ENCODE data around the gene PCDH15.
"Not testable (repeated sequence)": the region's sequence is repeated elsewhere in the genome, so short reads cannot be mapped to it uniquely, and the experiment has no call there.

The PCDH15 gene

GRCh38 chr10:54394598-54394997, 406.4 kb downstream of the PCDH15 start:
- not testable (repeated sequence) for DNase-seq (ENCODE audit: low read depth in 2 of 2)

GRCh38 chr10:54372179-54372578, 428.9 kb downstream of the PCDH15 start:
- no peak for DNase-seq (ENCODE audit: low read depth in 2 of 2)

GRCh38 chr10:54368984-54369383, 432.0 kb downstream of the PCDH15 start:
- no peak for DNase-seq (ENCODE audit: low read depth in 2 of 2)

GRCh38 chr10:54363390-54363789, 437.6 kb downstream of the PCDH15 start:
- DNase-seq (ENCODE audit: low read depth in 2 of 2), result no peak

GRCh38 chr10:54342058-54342457, 459.0 kb downstream of the PCDH15 start:
- DNase-seq (ENCODE audit: low read depth in 2 of 2), result no peak

- DNase-seq (ENCODE audit: low read depth in 2 of 2), result no peak
Measured at GRCh38 chr10:54335296-54335695, 465.7 kb downstream of the PCDH15 start.

GRCh38 chr10:54319341-54319740, 481.7 kb downstream of the PCDH15 start:
- DNase-seq (ENCODE audit: low read depth in 2 of 2), result no peak

GRCh38 chr10:54318470-54318869, 482.6 kb downstream of the PCDH15 start:
- DNase-seq (ENCODE audit: low read depth in 2 of 2), result no peak

GRCh38 chr10:54314430-54314829, 486.6 kb downstream of the PCDH15 start:
- no peak for DNase-seq (ENCODE audit: low read depth in 2 of 2)

GRCh38 chr10:54284526-54285193, 516.4 kb downstream of the PCDH15 start:
- DNase-seq (ENCODE audit: low read depth in 2 of 2), result no peak

- DNase-seq (ENCODE audit: low read depth in 2 of 2), result no peak
Measured at GRCh38 chr10:54282012-54282411, 519.0 kb downstream of the PCDH15 start.

- no peak for DNase-seq (ENCODE audit: low read depth in 2 of 2)
Measured at GRCh38 chr10:54266395-54266794, 534.6 kb downstream of the PCDH15 start.

GRCh38 chr10:54262726-54263125, 538.3 kb downstream of the PCDH15 start:
- DNase-seq (ENCODE audit: low read depth in 2 of 2), result no peak

- no peak for DNase-seq (ENCODE audit: low read depth in 2 of 2)
Measured at GRCh38 chr10:54259104-54259503, 541.9 kb downstream of the PCDH15 start.

GRCh38 chr10:54234832-54235231, 566.2 kb downstream of the PCDH15 start:
- DNase-seq (ENCODE audit: low read depth in 2 of 2), result no peak

GRCh38 chr10:54203401-54203800, 597.6 kb downstream of the PCDH15 start:
- DNase-seq (ENCODE audit: low read depth in 2 of 2), result no peak

- no peak for DNase-seq (ENCODE audit: low read depth in 2 of 2)
Measured at GRCh38 chr10:54198051-54198450, 603.0 kb downstream of the PCDH15 start.

GRCh38 chr10:54194806-54195205, 606.2 kb downstream of the PCDH15 start:
- no peak for DNase-seq (ENCODE audit: low read depth in 2 of 2)

GRCh38 chr10:54159924-54160323, 641.1 kb downstream of the PCDH15 start:
- DNase-seq (ENCODE audit: low read depth in 2 of 2), result no peak

- DNase-seq (ENCODE audit: low read depth in 2 of 2), result no peak
Measured at GRCh38 chr10:54148508-54148907, 652.5 kb downstream of the PCDH15 start.

GRCh38 chr10:54139819-54140428, 661.1 kb downstream of the PCDH15 start:
- DNase-seq (ENCODE audit: low read depth in 2 of 2), result no peak

- no peak for DNase-seq (ENCODE audit: low read depth in 2 of 2)
Measured at GRCh38 chr10:54137396-54137795, 663.6 kb downstream of the PCDH15 start.

GRCh38 chr10:54133203-54133602, 667.8 kb downstream of the PCDH15 start:
- no peak for DNase-seq (ENCODE audit: low read depth in 2 of 2)

- DNase-seq (ENCODE audit: low read depth in 2 of 2), result no peak
Measured at GRCh38 chr10:54131833-54132232, 669.2 kb downstream of the PCDH15 start.
